ENCODE results near the gene IGSF9.

Gene IGSF9

DNA sequence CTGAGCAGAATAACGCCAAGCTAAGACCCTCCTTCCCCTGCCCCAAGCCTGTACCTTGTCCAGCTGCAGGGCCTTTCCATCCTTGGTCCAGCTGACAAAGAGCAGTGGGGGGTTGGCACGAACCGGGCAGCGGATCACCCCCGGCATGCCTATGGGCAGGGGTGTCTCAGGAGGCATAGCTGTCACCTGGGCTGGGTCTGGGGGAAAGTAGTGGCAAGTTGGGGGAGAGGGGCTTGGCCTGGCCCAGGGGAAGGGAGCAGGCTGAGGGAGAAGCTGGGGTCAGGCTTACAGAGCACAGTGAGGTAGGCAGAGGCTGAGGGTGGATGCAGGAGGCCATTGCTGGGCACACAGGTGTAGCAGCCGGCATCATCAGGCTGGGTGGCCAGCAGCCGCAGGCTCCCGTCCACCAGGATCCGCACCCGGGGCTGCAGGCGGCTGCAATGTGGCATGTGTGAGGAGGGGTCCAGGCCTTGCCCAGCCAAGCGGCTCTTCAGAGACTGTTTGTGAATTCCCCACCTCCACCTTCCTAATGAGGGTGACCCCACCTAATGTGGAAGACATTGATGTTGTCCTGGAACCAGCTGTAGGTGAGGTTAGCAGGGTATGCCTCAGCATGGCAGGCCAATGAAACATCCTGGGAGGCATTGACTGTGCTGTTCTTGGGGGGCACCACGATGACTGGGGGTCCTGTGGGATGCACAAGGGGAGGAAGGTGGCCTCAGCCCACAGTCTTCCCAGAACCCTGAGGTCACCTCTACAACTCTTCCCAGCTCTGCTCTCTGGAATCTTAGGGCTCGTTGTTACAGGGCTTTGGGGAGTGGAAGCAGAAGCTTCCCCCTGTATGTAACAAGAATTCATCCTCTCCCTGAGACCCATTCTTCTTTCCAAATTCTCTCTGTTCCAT lies 11.0 kb downstream of the IGSF9 start:
- peaks cover 15% of the 10 kb centered on the region for H3K4me1 Mint-ChIP-seq
- no peak overlapping the region for H3K4me3 Mint-ChIP-seq
- ATAC-seq (no peak), DNase-seq (ENCODE audit: low spot score in 2 of 2) (no peak)
- no peaks in the 10 kb centered on the region for H3K9me3 Mint-ChIP-seq
- peaks cover 11% of the 10 kb centered on the region for H3K36me3 Mint-ChIP-seq
- H3K27ac Mint-ChIP-seq, result no peak overlapping the region

DNA sequence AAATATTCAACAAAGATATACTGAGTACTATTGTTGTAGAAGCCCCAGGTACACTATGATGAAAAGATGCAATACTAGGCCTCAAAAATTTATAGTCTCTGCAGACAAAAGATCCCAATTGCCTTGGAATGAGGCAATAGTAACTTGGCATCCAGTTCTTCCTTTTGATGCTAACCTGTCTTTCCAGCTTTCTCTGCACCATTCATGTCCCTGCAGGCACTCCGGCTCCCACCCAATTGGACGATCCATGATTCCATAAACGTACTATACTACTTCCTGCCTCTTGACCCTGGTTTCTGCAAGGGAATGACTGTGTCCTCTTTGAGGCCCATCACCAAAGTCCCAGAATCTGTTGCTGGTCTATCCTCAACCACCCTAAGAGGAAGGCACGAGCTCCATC lies 12.1 kb downstream of the IGSF9 start:
- H3K9me3 Mint-ChIP-seq, result no peaks in the 10 kb centered on the region
- ATAC-seq, result no peak
- peaks cover 22% of the 10 kb centered on the region for H3K4me1 Mint-ChIP-seq
- H3K36me3 Mint-ChIP-seq, result peaks cover 11% of the 10 kb centered on the region
- peak overlapping the region; percentile 5 for H3K27ac Mint-ChIP-seq
- no peak for DNase-seq (ENCODE audit: low spot score in 2 of 2)
- no peak overlapping the region for H3K4me3 Mint-ChIP-seq

DNA sequence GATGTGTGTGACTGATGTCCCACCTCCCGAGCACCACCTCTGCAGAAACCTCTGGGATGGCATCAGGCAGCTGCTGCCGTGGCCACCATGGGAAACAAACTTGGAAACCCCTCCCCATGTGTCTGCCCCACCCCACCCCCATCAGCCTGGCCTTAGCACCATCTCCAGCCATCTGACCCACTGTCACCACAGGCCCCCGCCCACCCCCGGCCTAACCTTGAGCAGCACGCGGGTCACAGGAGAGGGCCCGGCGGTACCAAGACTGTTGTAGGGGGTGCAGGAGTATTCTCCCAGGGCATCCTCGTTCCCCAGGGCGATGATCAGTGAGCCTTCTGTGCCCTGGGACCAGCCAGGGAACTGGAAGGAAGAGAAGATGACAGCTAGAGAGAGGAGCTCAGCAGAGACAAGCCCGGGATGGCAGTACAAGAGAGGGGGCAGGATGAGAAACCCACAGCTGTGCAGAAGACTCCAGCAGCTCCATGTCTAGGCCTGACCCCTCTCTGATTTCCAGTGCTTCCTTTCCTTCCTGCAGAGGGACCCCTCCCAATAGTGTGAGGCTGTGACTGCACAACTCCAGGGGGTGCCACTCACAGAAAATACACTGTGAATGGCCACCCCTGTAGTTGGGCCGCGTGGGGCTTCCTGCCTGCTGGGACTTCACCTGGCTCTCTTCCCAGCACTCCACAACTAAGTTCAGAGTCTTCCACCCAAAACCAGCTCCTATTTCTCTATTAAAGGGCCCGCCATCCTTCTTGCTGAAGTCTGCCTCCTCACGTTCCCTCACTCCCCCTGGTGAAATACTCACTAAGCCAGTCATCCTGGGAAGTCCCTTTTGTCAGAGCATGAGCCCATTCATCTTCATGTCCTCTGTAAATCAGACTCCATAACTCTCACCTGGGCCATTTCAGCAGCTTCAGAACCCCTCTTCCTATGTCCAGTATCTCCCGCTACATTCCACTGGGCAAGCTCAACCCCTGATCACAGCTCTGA lies 12.8 kb downstream of the IGSF9 start:
- DNase-seq (ENCODE audit: low spot score in 2 of 2) (no peak), ATAC-seq (peak; percentile 22)
- Mint-ChIP-seq H3K36me3 (peaks cover 11% of the 10 kb centered on the region), H3K9me3 (no peaks in the 10 kb centered on the region), H3K27ac (peak overlapping the region; percentile 5), H3K4me3 (no peak overlapping the region), H3K4me1 (peaks cover 22% of the 10 kb centered on the region)

DNA sequence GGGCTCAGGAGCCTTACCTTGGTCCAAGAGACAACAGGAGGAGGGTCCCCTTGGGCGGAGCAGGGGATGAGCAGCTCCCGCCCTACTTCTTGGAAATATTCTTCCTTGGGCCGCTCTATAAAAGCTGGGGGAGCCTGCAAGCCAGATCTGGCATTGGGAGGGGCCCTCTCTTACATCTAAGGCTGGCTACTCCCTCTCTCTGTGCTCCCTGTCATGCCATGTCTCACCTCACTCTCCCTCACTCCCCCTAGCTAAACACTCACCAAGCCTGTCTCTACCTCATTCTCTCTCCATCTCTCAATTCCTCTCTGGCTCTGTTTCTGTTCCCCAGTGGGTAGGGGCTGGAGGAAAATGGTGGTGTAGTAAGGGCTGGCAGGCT lies 13.6 kb downstream of the IGSF9 start:
- Mint-ChIP-seq H3K4me3 (no peak overlapping the region), H3K36me3 (peaks cover 11% of the 10 kb centered on the region), H3K4me1 (peaks cover 26% of the 10 kb centered on the region), H3K27ac (no peak overlapping the region), H3K9me3 (no peaks in the 10 kb centered on the region)
- no peak for ATAC-seq
- DNase-seq (ENCODE audit: low spot score in 2 of 2), result no peak

DNA sequence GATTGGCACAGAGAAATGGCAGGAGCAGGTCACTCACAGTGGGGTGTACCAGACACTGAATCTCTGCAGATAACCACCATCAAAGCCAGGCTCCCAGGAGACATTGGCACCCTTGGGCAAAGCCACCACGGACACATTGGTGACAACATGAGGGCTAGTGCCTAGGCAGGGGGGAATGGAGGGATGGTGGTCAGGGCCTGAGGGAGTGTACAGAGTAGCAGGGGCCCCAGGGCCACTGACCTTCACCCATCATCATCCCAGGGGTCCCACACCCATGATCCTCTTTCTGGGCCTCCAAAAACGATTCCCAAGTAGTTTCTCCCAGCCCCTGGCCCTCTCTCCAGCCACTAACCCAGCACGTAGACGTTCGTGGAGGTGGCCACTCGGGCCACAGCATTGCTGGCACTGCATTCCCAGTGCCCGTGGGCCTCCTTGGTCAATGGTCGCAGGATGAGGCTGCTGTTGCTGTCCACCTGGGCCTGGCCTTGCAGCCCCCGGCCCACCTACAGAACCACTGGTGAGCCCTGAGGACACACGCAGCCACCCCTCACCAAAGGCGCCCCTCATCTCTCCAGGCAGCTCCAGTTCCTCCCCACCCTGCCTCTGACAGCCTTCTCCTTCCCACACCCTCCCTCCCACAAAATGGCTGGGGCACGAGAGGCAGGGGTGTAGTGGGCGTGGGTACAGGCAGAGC lies 14.2 kb downstream of the IGSF9 start:
- Mint-ChIP-seq H3K9me3 (no peaks in the 10 kb centered on the region), H3K27ac (peak overlapping the region; percentile 8), H3K36me3 (peaks cover 14% of the 10 kb centered on the region), H3K4me1 (peaks cover 27% of the 10 kb centered on the region), H3K4me3 (no peak overlapping the region)
- DNase-seq (ENCODE audit: low spot score in 2 of 2) (no peak), ATAC-seq (no peak)

- ATAC-seq, result no peak
- Mint-ChIP-seq H3K36me3 (peaks cover 18% of the 10 kb centered on the region), H3K9me3 (no peaks in the 10 kb centered on the region), H3K4me1 (peaks cover 31% of the 10 kb centered on the region), H3K4me3 (no peak overlapping the region), H3K27ac (peak overlapping the region; percentile 8)
- no peak for DNase-seq (ENCODE audit: low spot score in 2 of 2)
Measured at GRCh38 chr1:159930634-159931033, 14.8 kb downstream of the IGSF9 start.

DNA sequence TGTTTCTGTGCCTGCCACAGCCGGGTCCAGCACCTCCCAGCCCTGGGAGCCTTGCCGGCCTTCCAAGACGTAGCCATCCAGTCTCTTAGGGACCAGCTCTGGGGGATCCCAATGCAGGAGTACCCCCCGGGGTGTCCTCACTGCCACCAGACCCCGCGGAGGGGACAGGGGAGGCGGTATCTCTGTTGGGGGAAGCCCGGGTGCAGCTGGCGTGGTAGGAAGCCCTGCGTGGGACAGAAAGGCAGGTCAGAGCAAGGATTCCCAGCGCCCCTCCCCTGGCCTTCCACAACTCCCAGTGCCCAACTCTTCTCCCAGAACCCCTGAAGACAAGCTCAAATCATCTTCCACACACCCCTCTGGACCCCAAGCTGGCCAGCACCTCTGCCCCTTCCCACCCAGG lies 15.2 kb downstream of the IGSF9 start:
- peak overlapping the region; percentile 8 for H3K27ac Mint-ChIP-seq
- no peaks in the 10 kb centered on the region for H3K9me3 Mint-ChIP-seq
- no peak for ATAC-seq
- peaks cover 22% of the 10 kb centered on the region for H3K36me3 Mint-ChIP-seq
- no peak for DNase-seq (ENCODE audit: low spot score in 2 of 2)
- peaks cover 35% of the 10 kb centered on the region for H3K4me1 Mint-ChIP-seq
- H3K4me3 Mint-ChIP-seq, result no peak overlapping the region

- Mint-ChIP-seq H3K4me3 (peak overlapping the region; percentile 4), H3K4me1 (peaks cover 38% of the 10 kb centered on the region), H3K9me3 (no peaks in the 10 kb centered on the region), H3K36me3 (peaks cover 30% of the 10 kb centered on the region), H3K27ac (peak overlapping the region; percentile 63)
- ATAC-seq (no peak), DNase-seq (ENCODE audit: low spot score in 2 of 2) (no peak)
Measured at GRCh38 chr1:159929155-159930051, 16.0 kb downstream of the IGSF9 start.

DNA sequence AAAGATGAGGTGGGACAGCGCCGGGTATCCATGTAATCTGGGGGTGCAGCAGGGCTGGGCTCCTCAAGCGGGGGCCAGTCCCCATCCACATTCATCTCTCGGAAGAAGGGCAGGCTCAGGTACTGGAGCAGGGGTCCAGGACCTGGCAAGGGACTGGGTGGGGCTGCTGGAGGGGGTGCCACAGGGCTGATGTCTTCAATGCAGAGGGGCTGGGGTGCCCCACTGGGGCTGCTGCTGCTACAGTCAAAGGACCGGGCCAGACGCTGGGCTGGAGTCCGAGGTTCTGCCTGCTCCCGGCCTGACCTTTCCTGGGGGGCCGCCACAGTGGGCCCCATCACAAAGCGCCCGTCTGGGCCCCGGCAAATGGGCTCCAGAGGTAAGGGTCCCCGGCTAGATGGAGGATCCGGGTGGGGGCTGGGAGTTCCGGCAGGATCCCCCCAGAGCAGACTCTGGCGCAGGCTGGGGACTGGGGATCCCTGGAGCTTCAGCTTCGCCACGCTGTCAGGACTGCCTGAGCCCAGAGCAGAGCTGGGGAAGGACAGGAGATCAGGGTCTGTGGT lies 16.8 kb downstream of the IGSF9 start:
- DNase-seq (ENCODE audit: low spot score in 2 of 2) (no peak), ATAC-seq (no peak)
- peaks cover 38% of the 10 kb centered on the region for H3K36me3 Mint-ChIP-seq

GRCh38 chr1:159927849-159928431 lies 17.5 kb downstream of the IGSF9 start:
- peaks cover 47% of the 10 kb centered on the region for H3K4me1 Mint-ChIP-seq
- ATAC-seq (no peak), DNase-seq (ENCODE audit: low spot score in 2 of 2) (no peak)
- no peak overlapping the region for H3K27ac Mint-ChIP-seq
- H3K36me3 Mint-ChIP-seq, result peaks cover 45% of the 10 kb centered on the region
- H3K9me3 Mint-ChIP-seq, result no peaks in the 10 kb centered on the region
- no peak overlapping the region for H3K4me3 Mint-ChIP-seq

More for the DNA sequence above, 16.8 kb downstream of the IGSF9 start:
- H3K27ac Mint-ChIP-seq, result peak overlapping the region; percentile 63
- H3K9me3 Mint-ChIP-seq, result no peaks in the 10 kb centered on the region
- peak overlapping the region; percentile 4 for H3K4me3 Mint-ChIP-seq
- H3K4me1 Mint-ChIP-seq, result peaks cover 45% of the 10 kb centered on the region

DNA sequence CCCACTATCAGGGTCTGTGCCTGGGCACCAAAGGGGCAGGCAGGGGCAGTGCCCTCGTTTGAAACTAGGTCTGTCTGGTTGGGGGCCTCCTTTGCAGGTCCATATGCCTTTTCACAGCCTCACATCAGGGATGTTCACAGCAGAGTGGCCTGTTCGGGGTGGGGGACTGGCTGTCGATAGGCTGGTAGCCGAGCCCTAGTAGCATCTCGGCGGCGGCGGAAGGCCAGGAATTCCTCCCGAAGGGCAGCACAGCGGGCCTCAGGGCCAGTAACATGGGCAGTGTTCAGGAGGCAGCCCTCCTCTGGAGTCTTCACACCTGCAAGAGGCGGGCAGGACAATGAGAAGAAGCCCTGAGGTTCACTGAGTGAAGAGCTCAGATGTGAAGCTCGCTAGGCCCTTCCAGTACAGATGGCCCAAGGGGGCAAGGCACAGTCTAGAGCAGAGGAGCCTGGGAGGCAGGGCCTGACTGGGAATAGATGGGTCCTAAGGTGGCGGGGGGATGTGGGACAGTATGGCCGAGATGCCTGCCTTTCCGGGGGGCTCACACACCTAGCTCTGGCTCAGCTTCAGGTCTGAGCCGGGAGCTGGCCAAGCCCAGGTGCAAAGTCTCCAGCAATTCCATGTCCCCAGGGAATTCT lies 18.1 kb downstream of the IGSF9 start:
- no peak for ATAC-seq
- no peak for DNase-seq (ENCODE audit: low spot score in 2 of 2)
- H3K27ac Mint-ChIP-seq, result no peak overlapping the region
- no peak overlapping the region for H3K4me3 Mint-ChIP-seq
- H3K36me3 Mint-ChIP-seq, result peaks cover 51% of the 10 kb centered on the region
- no peaks in the 10 kb centered on the region for H3K9me3 Mint-ChIP-seq
- peaks cover 49% of the 10 kb centered on the region for H3K4me1 Mint-ChIP-seq

DNA sequence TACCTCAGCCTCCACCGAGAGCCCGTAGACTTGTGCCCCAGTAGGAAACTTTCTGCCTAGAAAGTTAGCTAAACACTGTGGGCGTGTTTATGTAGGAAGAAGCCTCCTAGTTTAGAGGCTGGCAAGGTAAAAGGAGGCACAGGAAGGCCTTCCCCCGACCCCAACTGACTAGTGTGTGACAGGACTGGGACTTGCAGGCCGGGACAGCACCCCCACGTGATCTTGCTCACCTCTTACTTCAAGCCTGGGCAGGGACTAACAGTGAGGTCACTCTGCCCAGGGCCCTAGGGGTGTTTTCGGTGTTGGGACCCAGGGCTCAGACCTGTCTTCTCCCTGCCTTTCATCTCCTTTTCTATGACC lies 19.7 kb downstream of the IGSF9 start:
- Mint-ChIP-seq H3K4me1 (peaks cover 66% of the 10 kb centered on the region), H3K27ac (peak overlapping the region; percentile 100), H3K9me3 (no peaks in the 10 kb centered on the region), H3K4me3 (peak overlapping the region; percentile 97), H3K36me3 (peaks cover 61% of the 10 kb centered on the region)
- peak; percentile 46 for ATAC-seq
- no peak for DNase-seq (ENCODE audit: low spot score in 2 of 2)

All from stimulated activated effector memory CD8-positive, alpha-beta T cell treated with anti-CD3 and anti-CD28 coated beads, Interleukin-12 subunit alpha, Interleukin-12 subunit beta, amount 100 ng/mL, for 72 hours (primary cell).